ENCODE data around the gene SH3BGRL3.

DNA sequence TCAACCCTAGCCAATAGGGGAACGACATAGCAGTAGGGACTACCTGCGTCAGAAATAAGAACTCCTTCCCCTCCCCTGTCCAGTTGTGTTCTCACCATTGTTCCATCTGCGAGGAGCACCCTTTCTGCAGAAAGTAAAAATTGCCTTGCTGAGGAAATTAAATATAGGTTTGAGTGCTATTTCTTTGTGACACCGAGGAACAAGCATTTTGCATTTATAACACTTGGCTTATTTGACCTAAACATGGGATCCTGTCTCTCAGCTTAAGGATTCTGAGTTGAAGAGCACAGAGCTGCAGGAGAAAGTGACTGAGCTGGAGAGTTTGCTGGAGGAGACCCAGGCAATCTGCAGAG, 10.7 kb upstream of the SH3BGRL3 start:
- TF ChIP-seq POLR2A (IDR thresholded peaks at IDR 0.05) (no peak), POLR2AphosphoS5 (IDR thresholded peaks at IDR 0.05) (no peak)
